Measurements from ENCODE around the gene R3HDM4.
A peak's percentile ranks its signal among the peaks of the same experiment; 100 is the strongest.

The R3HDM4 gene

GRCh38 chr19:911197-912033, 1.6 kb downstream of the R3HDM4 start:
- no peak for DNase-seq (ENCODE audit: low read depth)
- H3K4me3 ChIP-seq (ENCODE audit: control insufficient read depth, low read depth, low read length), result no peak overlapping the region
- TF ChIP-seq CTCF (conservative IDR thresholded peaks at IDR 0.05; ENCODE audit: control insufficient read depth, insufficient read depth, low read depth, low read length), result no peak

GRCh38 chr19:907183-907853, 5.7 kb downstream of the R3HDM4 start:
- TF ChIP-seq CTCF (conservative IDR thresholded peaks at IDR 0.05; ENCODE audit: control insufficient read depth, insufficient read depth, low read depth, low read length), result no peak
- no peak overlapping the region for H3K4me3 ChIP-seq (ENCODE audit: control insufficient read depth, low read depth, low read length)
- no peak for DNase-seq (ENCODE audit: low read depth)

- no peak overlapping the region for H3K4me3 ChIP-seq (ENCODE audit: control insufficient read depth, low read depth, low read length)
- DNase-seq (ENCODE audit: low read depth), result no peak
Observed at GRCh38 chr19:906480-906879, 6.5 kb downstream of the R3HDM4 start.

GRCh38 chr19:904545-904944, 8.5 kb downstream of the R3HDM4 start:
- H3K4me3 ChIP-seq (ENCODE audit: control insufficient read depth, low read depth, low read length), result no peak overlapping the region
- no peak for DNase-seq (ENCODE audit: low read depth)
- TF ChIP-seq CTCF (conservative IDR thresholded peaks at IDR 0.05; ENCODE audit: control insufficient read depth, insufficient read depth, low read depth, low read length), result no peak

More at GRCh38 chr19:906480-906879, 6.5 kb downstream of the R3HDM4 start:
- TF ChIP-seq CTCF (conservative IDR thresholded peaks at IDR 0.05; ENCODE audit: control insufficient read depth, insufficient read depth, low read depth, low read length), result no peak

- no peak overlapping the region for H3K4me3 ChIP-seq (ENCODE audit: control insufficient read depth, low read depth, low read length)
- DNase-seq (ENCODE audit: low read depth), result peak; percentile 55
- no peak for TF ChIP-seq CTCF (conservative IDR thresholded peaks at IDR 0.05; ENCODE audit: control insufficient read depth, insufficient read depth, low read depth, low read length)
Observed at GRCh38 chr19:903266-903797, 9.7 kb downstream of the R3HDM4 start.

- DNase-seq (ENCODE audit: low read depth), result no peak
- H3K4me3 ChIP-seq (ENCODE audit: control insufficient read depth, low read depth, low read length), result no peak overlapping the region
- no peak for TF ChIP-seq CTCF (conservative IDR thresholded peaks at IDR 0.05; ENCODE audit: control insufficient read depth, insufficient read depth, low read depth, low read length)
Observed at GRCh38 chr19:902446-903226, 10.4 kb downstream of the R3HDM4 start.
